NCI-H69 (cell line): ENCODE results near the gene BCOR.

ENCODE experiments used
- DNase-seq: peaks from one replicate; lab custom pipeline; 2025; lab: John Stamatoyannopoulos, UW

BCOR gene

DNA sequence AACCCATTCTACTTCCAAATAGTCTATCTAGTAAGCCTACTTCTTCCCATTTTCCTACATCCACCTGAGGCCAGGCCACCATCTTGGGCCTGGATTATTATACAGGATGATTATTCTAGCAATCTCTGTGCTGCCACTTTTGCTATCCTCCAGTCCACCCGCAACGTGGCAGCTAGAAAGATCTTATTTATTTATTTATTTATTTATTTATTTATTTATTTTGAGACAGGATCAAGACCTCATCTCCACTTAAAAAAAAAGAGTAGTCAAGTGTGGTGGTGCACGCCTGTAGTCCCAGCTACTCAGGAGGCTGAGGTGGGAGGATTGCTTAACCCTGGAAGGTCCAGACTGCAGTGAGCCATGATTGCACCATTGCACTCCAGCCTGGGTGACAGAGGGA is 15.2 kb upstream of the BCOR start:
- no peak for DNase-seq

DNA sequence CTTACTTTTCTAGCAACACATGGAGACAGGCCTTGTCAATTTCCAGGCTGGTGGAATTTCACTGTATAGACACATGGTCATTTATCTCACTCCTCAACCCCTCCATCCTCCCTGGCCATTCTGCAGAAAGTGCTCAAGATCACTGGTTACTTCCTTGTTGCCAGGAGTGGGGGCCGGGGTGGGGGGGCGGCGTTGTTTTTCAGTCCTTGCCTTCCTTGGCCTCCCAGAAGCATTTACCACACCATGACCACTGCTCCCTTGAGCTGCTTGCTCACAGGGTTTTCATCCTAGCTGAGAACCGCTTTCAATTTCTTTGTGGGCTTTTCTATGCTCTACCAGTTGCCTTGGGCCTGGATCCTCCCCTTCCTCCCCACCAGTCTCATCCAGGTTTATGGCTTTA is 14.1 kb upstream of the BCOR start:
- no peak for DNase-seq

DNA sequence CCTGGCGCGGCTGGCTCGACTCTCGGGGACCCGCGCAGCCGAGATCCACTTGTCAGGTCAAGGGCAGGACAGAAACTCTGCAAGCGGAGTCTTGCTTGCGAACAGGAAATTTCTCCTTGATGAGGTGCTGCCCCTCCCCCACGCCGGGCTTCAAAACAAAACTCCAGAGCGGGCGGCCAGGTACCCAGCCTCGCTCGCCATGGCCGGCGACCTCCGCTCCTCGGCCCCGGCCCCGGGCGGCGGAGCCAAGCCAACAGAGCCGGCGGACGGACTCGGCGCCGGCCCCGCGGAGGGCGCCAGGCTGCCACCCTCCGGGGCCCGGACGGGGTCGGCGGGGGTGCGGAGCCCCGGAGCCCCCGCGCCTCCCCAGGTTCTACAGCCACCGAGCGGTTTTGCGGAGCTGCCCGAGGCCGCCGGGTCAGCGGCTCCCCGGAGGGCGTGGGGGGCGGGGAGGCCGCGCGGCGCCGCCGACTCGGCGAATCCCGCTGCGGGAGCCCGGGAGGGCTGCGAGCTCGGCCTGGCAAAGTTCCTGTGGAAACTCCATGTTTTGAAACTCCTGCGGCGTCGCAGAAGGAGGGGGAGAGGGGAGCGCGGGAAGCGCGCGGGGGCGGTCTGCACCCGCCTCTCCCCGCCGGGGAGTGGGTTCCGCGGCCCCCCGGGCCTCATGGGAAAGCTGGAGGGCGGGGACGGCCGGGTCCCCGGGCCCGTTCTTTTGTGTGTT is 11.7 kb upstream of the BCOR start:
- peak; percentile 83 for DNase-seq

DNA sequence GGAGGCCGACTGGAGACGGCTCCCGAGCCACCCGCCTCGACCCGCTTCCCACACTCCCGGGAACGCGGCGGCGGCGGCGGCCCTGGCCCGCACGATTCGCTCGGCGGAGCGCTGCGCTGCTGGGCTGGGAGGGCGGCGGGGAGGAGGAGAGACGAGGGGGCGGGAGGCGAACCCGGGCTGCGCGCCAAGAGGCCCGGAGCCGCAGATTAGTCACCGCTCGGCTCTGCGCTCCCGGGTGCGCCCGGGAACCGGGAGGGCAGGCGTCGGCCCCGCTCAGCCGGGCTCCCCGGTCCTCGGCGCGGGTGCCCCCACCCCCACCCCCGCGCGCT is 11.2 kb upstream of the BCOR start:
- DNase-seq, result peak; percentile 83

GRCh38 chrX:40108162-40108958 is 10.6 kb upstream of the BCOR start:
- peak; percentile 76 for DNase-seq

- peak; percentile 84 for DNase-seq
Observed at GRCh38 chrX:40107291-40108161, 9.8 kb upstream of the BCOR start.

- peak; percentile 69 for DNase-seq
Observed at GRCh38 chrX:40106676-40107290, 9.0 kb upstream of the BCOR start.

DNA sequence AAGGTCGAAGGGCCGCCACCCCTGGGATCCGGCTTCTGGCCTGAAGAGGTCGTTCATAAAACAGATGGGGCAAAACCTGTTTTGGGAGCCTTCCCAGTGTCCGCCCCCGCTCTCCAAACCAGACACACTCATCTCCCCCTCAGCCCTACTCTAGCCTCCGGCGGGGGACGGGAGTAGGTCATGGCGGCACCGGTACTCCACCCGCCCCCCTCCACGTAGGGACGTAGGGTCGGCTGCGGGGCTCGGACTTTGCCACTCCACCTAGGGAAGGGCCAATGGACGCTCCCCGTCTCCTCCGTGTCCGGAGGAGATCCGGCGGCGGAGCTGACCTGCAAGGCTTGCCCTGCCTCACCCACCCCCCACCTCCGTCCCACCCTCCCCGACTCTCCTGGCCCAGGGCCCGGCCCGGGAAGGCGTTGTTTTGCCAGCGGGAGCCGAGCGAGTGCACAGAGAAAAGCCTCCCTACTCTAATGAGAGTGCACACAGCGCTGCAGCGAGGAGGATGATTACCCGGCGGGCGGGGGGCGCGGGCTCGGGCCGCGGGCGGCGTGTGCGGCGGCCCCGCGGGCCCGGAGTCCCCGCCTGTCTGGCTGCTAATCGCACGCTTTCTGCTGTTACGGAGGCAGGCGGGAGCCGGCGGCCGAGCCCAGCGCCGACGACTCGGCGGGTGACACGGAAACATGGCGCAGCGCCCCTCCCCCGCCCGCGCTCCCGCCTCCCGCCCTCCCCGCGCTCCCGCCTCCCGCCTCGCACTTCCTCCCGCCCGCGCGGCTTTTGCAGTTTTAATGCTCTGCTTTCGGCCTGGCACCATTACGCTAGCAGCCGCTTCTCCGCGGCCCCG is 8.3 kb upstream of the BCOR start:
- peak; percentile 88 for DNase-seq

DNA sequence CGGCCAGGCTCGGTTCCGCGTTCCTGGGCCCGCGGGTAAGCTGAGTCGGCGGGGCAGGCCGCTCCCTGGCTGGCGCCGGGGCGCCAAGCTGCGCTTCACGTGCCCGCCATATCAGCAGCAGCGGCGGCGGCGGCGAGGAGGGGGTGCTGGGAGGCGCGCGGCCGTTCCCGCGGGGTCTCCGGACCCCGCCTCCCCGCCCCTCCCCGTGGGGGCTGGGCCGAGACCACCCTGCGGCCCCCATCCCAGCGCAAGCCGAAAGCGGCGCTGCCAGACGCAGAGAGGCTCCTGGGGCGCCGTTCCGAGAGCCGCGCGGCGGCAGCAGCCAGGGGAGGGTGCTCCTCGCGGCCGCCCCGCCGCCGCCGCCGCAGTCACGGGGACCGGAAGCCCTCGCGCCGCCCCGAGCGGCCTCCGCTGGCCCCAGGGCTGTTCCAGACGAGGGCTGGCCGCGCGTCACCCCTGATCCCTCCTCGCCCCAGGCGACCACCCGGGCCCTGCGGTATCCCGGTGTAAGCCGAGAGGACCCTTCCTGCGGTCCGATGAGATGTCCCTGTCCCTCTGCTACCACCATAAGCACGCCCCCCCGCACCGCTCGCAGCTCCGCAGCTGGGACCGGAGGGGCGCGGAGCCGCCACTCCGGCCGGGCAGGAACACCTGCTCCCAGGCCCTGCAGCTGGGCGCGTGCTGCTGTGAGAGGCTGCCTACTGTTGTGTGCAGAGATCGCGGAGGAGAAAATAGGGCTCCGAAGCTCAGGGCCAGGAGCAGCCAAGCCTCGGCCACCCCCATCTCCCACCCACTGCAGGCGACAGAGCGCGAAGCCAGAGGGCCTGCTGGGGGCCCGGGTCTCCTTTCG is 7.5 kb upstream of the BCOR start:
- peak; percentile 71 for DNase-seq

GRCh38 chrX:40104630-40104984 is 6.8 kb upstream of the BCOR start:
- DNase-seq, result peak; percentile 62

- no peak for DNase-seq
Observed at GRCh38 chrX:40103565-40104323, 6.0 kb upstream of the BCOR start.

- DNase-seq, result no peak
Observed at GRCh38 chrX:40102393-40103381, 4.9 kb upstream of the BCOR start.

DNA sequence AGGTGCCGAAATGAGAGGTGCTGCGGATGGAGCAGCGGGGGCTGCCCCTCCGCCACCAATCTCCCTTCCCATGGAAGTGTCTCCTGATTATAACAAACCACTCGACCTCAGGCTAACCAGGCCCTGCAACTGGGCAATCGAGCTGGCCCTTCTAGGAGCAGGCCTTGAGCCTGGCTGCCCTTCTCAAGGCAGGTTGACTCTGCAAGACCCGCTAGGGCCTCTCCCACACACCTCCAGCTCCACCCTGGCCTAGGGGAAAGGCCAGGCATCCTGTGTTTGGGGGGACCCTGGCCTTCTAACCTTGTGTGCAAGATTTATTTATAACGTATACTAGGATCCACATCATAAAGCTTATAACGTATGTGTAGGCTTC is 3.7 kb upstream of the BCOR start:
- DNase-seq, result no peak

GRCh38 chrX:40100537-40101429 is 3.0 kb upstream of the BCOR start:
- no peak for DNase-seq

- DNase-seq, result no peak
Observed at GRCh38 chrX:40100141-40100536, 2.4 kb upstream of the BCOR start.

- DNase-seq, result peak; percentile 86
Observed at GRCh38 chrX:40099055-40099958, 1.5 kb upstream of the BCOR start.
